Cardiac septum (tissue), 1 donor: Measurements from ENCODE around the gene MAP3K5. TPM values are rescaled to one million over a fixed set of nuclear protein-coding genes. Genes with fewer than 3 reads are reported as not detected.
"Not testable (repeated sequence)": the region's sequence is repeated elsewhere in the genome, so short reads cannot be mapped to it uniquely, and the experiment has no call there.

Experiments used
- DNase-seq: peaks from one replicate; pipeline ENCODE4 v3.0.0-alpha.2; 2020; ENCODE audit warnings: low spot score
- intact Hi-C: fragments of 100-400 bp; cut with DNase I; formaldehyde crosslinking; loops from one replicate; pipeline ENCODE4 v1.14.0; 2022
- total RNA-seq: library from RNA; stranded (reverse); fragmentation: NEBNext Ultra II Directional; extraction: Animal tissue kit (Norgen Biotek cat#: 25700); gene quantifications from one replicate; pipeline ENCODE4 v1.2.1, GENCODE V29; 2021
- donor health status: DM: no; HTN: no; CAD: no.

MAP3K5 gene
- total RNA-seq, 1 donor from 2014 or later = 17.6 TPM

DNA sequence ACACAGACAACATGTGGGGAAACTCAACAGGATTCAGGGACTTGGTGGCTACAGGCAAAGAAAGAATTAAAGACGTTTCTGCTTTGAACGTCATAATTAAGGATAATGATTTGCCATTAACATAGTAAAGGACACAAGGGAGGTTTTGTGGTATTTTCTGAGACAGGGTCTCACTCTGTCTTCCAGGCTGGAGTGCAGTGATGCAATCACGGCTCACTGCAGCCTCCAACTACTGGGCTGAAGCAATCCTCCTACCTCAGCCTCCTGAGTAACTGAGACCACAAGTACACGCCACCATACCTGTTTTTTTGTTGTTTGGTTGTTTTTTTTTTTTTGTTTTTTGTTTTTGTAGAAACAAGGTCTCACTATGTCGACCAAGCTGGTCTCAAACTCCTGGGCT, 62.4 kb downstream of the MAP3K5 start:
- no peak for DNase-seq
- intact Hi-C loops = loop anchor here (10.0 kb wide), 1 partner anchor 915 kb away; no protein-coding TSS in a partner anchor

DNA sequence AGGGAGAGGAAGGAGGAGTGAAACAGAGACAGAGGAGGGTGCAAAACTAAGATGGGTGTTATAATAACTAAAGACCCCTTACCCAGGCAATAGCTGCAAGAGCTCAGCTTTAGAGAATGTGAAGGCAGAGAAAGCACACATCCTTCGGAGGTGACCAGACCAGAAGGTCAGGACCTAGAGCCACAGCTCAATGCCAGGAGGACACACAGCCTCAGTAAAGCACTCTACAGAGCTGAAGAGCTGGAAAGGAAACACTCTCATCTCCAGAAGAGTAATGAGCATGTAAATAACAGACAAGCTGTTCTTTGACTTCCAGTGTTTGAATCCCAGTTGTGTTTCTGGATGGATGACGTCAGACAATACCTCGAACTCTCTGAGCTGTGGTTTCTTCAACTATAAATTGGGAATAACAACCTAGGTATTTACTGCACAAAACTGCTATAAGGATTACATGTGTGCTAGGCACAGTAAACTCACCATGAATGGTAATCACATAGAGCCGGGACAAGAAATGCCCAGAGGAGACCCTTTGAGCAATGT, 63.2 kb downstream of the MAP3K5 start:
- DNase-seq = no peak
- intact Hi-C loops = no loop called here

DNA sequence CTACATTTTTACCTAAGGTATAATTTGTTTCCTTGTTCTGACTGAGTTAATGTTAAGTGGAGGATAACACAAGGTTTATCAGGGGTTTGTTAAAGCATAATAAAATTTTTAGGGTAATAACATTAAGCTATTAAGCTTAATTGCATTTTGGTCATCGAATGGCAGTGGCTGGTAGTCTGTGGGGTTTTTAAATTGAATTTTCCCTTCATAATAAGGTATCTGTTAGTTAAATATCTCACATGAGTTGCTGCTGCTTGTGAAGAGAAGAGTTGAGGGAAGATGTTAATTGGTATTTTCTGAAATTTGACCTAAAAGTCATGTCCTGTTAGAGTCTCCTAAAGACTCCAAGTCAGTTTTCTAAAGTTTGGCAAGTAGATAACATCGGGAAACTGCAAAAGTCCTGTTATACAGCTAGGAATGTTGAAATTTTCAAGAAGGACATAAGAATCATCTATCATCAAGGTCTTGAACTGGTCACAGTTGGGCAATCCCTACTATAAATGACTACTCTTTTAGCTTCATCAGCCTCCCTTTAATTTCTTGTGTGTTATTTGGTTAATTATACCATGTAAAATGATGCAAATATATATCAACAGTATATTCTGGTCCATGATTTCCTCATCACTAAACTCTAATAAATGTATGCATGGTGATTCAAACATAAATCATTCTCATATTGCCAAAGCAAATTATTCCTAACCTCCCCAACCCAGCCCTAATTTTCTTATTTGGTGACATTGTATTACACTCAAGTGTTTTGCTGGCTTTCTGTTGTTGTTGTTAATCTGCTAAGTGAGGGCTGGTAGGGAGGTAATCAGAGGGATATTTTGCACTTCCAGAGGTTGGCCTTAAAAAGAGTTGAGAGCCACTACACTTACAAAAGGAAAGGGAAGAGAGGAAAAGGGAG, 64.0 kb downstream of the MAP3K5 start:
- intact Hi-C loops = no loop called here

DNA sequence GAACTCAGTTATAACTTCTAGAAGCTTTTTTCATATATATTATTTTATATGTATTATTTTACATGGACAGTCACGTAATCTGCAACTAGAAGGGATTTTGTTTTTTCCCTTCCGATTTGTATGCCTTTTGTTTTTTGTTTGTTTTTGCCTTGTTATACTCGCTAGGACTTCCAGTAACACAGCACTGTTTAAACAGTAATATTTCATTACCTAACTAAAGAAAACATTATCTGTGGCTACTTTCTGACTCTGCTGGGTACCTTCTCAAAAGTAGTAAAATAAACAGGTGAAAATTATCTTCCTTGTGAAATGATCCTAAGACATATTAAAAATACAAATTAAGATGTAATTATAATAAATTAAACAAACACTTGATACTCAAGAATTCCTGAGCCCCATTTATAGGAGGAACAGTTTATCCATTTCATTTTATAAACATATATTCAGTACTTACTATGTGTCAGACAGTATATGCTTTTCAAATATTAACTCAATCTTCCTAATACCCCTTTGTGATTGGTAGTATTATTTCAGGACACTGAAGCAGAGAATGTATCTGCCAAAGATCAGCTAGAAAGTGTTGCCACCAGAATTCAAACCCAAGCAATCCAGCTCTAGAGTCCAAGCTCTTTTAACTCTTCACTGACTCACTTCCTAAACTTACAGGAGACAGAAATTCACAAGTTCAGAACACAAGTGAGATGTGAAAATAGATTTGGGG, 65.3 kb downstream of the MAP3K5 start:
- DNase-seq = no peak
- intact Hi-C loops = no loop called here

More for the DNA sequence above, 64.0 kb downstream of the MAP3K5 start:
- no peak for DNase-seq

DNA sequence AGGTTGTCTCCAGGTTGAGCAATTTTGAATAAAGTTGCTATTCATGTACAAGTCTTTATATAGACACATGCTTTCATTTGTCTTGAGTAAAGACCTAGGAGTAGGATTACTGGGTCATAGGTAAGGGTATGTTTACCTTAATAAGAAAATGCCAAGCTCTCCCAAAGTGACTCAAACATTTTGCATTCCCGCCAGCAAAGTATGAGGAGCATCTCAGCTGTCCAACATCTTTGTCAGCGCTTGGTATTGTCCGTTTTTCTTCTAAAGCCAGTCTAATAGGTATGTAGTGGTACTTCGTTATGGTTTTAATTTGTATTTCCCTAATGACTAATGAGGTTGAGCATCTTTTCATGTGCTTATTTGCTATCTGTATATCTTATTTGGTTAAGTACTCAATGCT, 67.2 kb downstream of the MAP3K5 start:
- intact Hi-C loops = no loop called here
- DNase-seq = no peak

DNA sequence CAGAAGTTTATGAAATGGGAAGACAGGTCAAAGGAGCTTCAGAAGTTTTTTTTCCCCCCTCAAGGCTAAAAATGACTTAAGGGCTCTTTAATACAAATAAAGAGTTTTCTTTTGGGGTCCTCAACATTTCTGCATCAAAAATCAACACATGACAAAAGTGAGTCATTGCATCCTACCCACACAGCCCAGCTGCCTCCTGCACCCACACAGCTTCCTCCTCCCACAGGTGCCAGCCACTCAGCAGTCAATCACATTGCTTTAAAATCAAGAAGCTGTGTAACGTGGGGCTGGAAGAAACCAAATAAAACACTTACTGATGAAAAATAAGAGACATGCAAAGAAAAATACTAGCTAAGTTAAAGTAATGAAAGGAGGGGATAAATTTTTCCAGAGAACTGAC, 68.5 kb downstream of the MAP3K5 start:
- intact Hi-C loops = no loop called here
- no peak for DNase-seq

DNA sequence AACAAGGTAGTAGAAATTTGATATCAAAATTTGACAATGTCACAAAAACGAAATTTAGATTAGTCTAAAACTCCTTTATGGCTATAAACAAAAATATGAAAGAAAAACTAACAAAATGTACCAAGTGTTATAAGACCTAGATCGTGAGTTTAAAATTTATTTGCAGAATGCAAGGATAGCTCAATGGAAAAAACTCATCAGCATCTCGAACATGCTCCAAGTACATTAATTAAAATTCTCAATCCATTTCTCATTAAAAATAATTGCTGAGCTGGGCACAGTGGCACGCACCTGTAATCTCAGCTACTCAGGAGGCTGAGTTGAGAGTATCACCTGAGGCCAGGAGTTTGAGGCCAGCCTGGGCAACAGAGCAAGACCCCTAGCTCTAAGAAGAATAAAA, 70.8 kb downstream of the MAP3K5 start:
- DNase-seq = no peak
- intact Hi-C loops = no loop called here

DNA sequence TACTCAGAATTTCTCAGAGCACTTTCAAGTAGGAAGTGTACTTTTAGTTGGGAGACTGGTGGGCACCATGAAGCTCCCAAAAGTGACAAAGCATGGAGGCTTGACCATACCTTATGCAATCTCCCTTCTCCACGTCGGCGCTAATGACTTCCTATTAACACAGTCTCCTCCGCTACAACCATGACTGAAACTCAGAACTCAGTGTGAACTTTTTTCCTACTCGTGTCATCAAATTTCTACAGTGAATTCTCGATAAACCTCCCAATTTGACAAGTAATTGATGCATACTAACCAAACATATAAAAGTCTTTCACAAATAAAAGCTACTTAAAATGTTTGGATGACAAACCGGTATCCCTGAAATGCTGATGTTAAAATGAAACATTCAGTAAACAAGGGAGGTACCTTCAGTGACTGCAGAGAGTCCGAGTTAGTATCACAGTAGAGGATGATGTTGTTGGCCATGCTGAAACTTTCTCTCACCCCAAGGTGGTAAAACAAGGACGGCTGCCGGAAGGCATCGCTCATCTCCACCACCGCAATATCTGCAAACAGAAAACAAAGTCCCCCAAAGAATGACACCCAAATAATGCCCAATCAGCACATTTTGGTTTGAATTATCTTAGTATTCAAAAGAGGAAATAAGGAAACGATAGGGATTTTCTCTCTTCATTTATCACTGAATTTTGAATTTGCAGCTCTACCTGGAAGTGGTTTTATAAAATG, 72.1 kb downstream of the MAP3K5 start:
- intact Hi-C loops = no loop called here
- DNase-seq = no peak

DNA sequence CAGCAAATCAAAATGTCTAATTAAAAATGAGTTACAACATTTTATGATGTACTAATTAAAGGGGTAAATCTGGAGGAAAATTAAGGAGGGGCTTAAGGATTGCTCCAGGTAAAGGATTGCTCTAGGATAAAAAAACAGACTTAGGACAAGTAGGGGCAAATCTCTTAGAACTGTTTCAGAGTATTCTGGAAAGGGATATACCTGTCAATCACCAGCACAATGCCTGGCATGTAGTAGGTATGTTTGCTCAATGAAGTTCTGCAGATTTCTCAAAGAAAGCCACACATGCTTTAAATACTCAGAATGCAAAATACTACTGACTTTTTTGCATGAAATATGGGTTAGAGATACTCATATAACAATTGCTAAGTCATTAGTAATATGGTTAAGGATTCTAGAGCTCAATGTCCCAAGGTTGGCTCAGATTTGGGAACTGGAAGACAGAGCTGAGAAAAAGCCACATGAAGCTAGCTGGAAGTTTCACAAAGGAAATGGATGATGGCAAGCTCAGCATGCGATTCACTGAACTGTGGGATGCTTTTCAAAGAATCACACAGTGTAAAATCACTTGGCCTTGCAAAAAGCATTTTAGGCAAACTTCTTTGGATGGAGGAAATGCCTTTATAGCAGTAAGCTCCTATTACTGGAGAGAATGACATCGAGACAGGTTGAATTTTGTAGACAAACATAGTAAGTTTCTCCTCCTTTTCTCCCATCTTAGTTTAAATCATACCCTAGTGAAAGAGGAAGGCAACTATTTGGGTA, 72.8 kb downstream of the MAP3K5 start:
- intact Hi-C loops = loop anchor here (5.0 kb wide), 1 partner anchor 72 kb away; no protein-coding TSS in a partner anchor
- no peak for DNase-seq

DNA sequence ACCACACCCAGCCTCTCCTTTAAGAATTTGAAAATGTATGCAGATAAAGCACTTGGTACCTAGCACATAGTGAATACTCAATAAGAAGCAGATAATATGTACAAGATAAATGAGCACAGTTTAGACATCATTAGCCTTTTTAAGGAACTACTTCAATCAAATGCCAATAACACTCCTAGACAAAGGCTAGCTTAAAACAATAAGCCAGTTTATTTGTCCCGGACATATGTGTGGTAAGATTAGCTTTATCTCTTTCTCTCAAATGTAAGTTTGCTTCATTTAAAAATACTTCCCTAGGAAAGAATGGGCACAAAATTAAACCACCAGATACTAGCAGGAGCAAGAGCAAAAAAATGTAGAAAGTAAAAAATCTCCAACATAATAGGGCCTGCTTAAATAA, 73.8 kb downstream of the MAP3K5 start:
- DNase-seq = no peak
- intact Hi-C loops = loop anchor here (5.0 kb wide), 1 partner anchor 71 kb away; no protein-coding TSS in a partner anchor

DNA sequence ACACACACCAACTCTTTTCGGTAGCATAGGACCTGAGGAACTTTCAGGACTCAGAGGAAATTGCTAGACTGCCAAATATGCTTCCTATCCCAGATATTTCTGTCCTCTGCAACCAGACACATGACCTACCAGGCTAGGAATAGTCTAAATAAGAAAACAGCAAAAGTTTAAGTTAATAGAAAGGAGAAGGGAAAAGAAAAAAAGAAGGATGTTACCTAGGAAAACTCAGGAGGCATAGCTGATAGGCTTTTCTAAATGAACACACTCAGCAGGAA, 74.6 kb downstream of the MAP3K5 start:
- no peak for DNase-seq
- intact Hi-C loops = loop anchor here (5.0 kb wide), 1 partner anchor 70 kb away; no protein-coding TSS in a partner anchor

DNA sequence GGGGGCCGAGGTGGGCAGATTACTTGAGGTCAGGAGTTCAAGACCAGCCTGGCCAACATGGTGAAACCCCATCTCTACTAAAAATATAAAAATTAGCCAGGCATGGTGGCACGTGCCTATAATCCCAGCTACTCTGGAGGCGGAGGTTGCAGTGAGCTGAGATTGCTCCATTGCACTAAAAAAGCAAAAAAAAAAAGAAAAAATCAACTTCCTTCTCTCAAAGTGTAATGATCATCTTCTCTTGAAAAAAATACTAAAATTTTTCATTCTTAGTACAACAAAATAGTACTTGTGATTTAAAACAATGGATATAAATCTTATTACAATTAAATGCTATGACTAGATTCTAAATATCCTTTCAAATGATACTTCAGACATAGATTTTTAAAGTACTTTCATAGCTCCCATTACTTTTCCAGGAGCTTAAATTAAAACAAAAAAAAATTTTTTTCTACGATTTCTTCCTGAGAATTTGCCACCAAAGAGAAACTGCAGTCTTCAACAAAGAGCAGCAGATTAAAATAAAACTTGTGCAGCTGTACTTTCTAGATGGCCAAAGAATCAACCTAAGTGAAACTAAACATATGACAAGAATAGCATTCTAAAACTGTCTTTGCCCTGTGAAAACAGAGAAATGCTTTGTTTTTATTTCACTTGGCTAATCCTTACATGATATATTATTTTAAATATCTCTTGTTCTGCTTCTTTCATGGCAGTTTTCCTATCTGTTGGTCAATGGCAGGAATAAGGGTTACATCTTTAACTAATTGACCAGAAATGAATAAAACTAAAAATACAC, 75.2 kb downstream of the MAP3K5 start:
- intact Hi-C loops = loop anchor here (5.0 kb wide), 1 partner anchor 70 kb away; no protein-coding TSS in a partner anchor
- DNase-seq = no peak

DNA sequence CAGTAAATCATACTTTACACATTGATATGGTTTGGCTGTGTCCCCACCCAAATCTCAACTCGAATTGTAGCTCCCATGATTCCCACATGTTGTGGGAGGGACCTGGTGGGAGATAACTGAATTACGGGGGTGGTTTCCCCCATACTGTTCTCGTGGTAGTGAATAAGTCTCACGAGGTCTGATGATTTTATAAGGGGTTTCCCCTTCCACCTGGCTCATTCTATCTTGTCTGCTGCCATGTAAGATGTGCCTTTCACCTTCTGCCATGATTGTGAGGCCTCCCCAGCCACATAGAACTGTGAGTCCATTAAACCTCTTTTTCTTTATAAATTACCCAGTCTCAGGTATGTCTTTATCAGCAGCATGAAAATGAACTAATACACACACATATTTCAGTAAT, 79.6 kb downstream of the MAP3K5 start:
- not testable (repeated sequence) for DNase-seq
- intact Hi-C loops = loop anchor here (5.0 kb wide), 1 partner anchor 80 kb away; the partner anchor contains the start of gene MAP3K5

DNA sequence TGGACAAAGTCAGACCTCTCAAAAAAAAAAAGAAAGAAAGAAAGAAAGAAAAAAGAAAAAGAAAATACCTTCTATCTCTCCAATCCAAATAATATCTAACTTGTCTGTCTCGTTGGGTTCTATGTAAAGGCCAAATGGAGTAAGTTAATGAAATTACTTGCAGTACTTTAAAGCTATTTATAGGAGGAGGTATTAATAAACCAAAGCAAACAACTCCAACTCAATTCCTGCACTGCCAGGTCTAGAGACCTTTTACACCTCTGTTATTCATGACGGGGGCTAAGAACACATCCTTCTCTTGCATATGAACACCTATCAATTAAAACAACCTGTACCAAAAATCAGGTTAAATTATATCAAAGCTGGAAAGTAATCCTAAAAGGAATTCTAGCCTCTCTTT, 80.6 kb downstream of the MAP3K5 start:
- no peak for DNase-seq
- intact Hi-C loops = loop anchor here (5.0 kb wide), 1 partner anchor 81 kb away; the partner anchor contains the start of gene MAP3K5

DNA sequence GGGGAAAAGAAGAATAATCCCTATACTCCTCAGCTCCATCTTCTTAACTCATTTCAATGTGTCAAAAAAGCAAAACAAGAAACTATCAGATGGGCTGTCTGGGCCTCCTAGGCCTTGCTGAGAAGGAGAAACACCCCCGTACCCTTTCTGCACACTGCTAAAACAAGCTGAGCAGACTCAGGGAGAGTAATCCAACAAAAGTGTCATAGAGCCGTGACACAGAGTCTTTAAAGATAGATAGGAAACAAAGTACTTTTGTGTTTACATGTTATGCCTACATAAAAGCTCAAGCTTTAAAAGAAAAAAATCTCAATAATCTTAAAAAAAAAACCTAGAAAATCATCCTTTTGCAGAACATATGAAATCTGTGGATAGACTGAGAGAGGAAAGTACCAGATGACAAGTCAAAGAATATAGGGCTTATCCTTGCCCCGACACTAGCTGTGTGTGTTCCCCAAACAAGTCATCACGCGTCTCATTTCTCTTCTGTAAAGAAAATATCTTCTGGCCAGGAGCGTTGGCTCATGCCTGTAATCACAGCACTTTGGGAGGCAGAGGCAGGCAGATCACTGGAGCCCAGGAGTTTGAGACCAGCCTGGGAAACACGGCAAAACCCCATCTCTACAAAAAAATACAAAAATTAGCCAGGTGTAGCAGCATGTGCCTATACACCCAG, 81.3 kb downstream of the MAP3K5 start:
- no peak for DNase-seq
- intact Hi-C loops = loop anchor here (5.0 kb wide), 1 partner anchor 81 kb away; the partner anchor contains the start of gene MAP3K5

DNA sequence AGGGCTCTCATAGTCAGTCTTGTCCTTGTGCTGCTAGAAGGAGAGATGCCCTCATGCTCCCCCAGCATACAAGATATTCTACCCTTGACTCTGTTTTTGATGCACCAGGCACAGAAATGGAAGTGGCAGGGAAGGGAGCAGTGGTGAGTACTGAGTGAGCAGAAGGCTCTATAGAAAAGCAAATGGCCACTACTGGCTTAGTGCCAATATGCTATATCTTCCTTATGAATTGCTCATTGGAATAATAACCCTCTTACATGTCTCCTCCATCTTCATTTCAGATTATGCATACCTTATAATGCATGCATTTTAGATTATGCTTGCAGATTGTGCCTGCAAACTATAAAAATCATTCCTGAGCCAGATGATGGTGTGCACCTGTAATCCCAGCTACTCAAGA, 82.8 kb downstream of the MAP3K5 start:
- intact Hi-C loops = no loop called here
- DNase-seq = no peak

DNA sequence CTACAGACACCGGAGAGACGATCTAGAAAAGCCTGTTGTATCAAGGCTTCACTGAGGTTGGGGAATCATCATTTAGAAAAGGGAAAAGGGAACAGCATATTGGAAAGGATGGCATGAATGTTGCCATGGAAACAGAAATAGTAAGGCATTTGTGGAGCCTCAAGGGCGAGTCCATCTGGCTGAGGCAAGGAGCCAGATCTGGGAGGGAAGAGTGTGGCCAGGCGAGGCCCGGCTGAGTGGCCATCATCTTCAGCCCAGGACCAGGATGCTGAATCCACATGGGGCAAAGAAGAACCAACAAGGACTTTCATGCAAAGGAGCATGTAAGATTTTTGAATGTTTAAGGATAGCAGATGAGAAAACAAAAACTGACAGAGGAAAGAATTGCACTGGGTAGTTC, 85.8 kb downstream of the MAP3K5 start:
- DNase-seq = no peak
- intact Hi-C loops = no loop called here
